Body of pancreas (tissue), 4 donors: ENCODE measurements around the gene FTCD.

Experiments
- POLR2A ChIP-seq, 3 donors: fragments of 450-650 bp; IDR thresholded peaks; one replicate each; pipeline ENCODE4 v1.6.1; 2016; ENCODE audit warnings: antibody characterized with exemption in 3 of 3, mild to moderate bottlenecking in 2 of 3
- TF ChIP-seq, protein P1 (sequence below), 7 experiments: fragments of 450-650 bp in 4 of 7; fragments of 200-600 bp in 3 of 7; sonication (generic) in 3 of 7; IDR thresholded peaks; one replicate each; pipeline ENCODE4 v1.5.1; 2016 to 2019; ENCODE audit warnings: antibody characterized with exemption in 7 of 7

GRCh38 chr21:46189959-46190490, 34.6 kb upstream of the FTCD start:
- TF ChIP-seq, protein P1, sequence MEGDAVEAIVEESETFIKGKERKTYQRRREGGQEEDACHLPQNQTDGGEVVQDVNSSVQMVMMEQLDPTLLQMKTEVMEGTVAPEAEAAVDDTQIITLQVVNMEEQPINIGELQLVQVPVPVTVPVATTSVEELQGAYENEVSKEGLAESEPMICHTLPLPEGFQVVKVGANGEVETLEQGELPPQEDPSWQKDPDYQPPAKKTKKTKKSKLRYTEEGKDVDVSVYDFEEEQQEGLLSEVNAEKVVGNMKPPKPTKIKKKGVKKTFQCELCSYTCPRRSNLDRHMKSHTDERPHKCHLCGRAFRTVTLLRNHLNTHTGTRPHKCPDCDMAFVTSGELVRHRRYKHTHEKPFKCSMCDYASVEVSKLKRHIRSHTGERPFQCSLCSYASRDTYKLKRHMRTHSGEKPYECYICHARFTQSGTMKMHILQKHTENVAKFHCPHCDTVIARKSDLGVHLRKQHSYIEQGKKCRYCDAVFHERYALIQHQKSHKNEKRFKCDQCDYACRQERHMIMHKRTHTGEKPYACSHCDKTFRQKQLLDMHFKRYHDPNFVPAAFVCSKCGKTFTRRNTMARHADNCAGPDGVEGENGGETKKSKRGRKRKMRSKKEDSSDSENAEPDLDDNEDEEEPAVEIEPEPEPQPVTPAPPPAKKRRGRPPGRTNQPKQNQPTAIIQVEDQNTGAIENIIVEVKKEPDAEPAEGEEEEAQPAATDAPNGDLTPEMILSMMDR (IDR thresholded peaks at IDR 0.05), result no peak
- no peak for TF ChIP-seq POLR2A (IDR thresholded peaks at IDR 0.05)
